Measurements from ENCODE around the gene NCF4. TPM values are rescaled to one million over a fixed set of nuclear protein-coding genes. Genes with fewer than 3 reads are reported as not detected.
A peak's percentile ranks its signal among the peaks of the same experiment; 100 is the strongest.

The NCF4 gene
- total and polyA plus RNA-seq, 5 experiments from 2014 or later = 0.39 to 3.1 (median 1.7) TPM; not detected in 1

GRCh38 chr22:36887162-36887561, 26.4 kb downstream of the NCF4 start:
- Mint-ChIP-seq H3K27ac (no peak overlapping the region), H3K4me3 (no peak overlapping the region), H3K4me1 (peaks cover 0 to 9% (median 4%) of the 10 kb centered on the region in 4 donors), H3K9me3 (peaks cover 0 to 19% (median 10%) of the 10 kb centered on the region in 9 donors), H3K36me3 (peaks cover 0 to 6% (median 6%) of the 10 kb centered on the region in 3 donors), H3K27me3 (peaks cover 0 to 25% (median 14%) of the 10 kb centered on the region in 5 donors)
- POLR2A ChIA-PET = no interaction called here
- ATAC-seq (no peak), DNase-seq (no peak)

- DNase-seq = no peak
- peaks cover 0 to 13% (median 9%) of the 10 kb centered on the region in 9 donors for H3K9me3 Mint-ChIP-seq
- ATAC-seq = no peak
- peak overlapping the region in 1 of 10 donors; percentile 66 for H3K27ac Mint-ChIP-seq
- H3K4me3 Mint-ChIP-seq = no peak overlapping the region
- H3K36me3 Mint-ChIP-seq = peaks cover 0 to 9% (median 6%) of the 10 kb centered on the region in 3 donors
- H3K4me1 Mint-ChIP-seq = peaks cover 0 to 6% (median 3%) of the 10 kb centered on the region in 4 donors
- H3K27me3 Mint-ChIP-seq = peaks cover 0 to 23% (median 11%) of the 10 kb centered on the region in 5 donors
- POLR2A ChIA-PET = no interaction called here
These were observed 30.8 kb downstream of the NCF4 start for GRCh38 chr22:36891646-36892045.

- no peak overlapping the region for H3K27ac Mint-ChIP-seq
- H3K9me3 Mint-ChIP-seq = peaks cover 0 to 16% (median 9%) of the 10 kb centered on the region in 9 donors
- H3K4me1 Mint-ChIP-seq = peaks cover 0 to 3% (median 2%) of the 10 kb centered on the region in 4 donors
- ATAC-seq (no peak), DNase-seq (no peak)
- H3K36me3 Mint-ChIP-seq = peaks cover 0 to 9% (median 6%) of the 10 kb centered on the region in 3 donors
- POLR2A ChIA-PET = no interaction called here
- H3K27me3 Mint-ChIP-seq = peaks cover 0 to 23% (median 9%) of the 10 kb centered on the region in 5 donors
- H3K4me3 Mint-ChIP-seq = no peak overlapping the region
These were observed 31.5 kb downstream of the NCF4 start for GRCh38 chr22:36892292-36892691.

GRCh38 chr22:36893262-36893661, 32.5 kb downstream of the NCF4 start:
- Mint-ChIP-seq H3K27me3 (peaks cover 0 to 17% (median 4%) of the 10 kb centered on the region in 5 donors), H3K4me1 (no peaks in the 10 kb centered on the region), H3K9me3 (peaks cover 0 to 16% (median 9%) of the 10 kb centered on the region in 9 donors), H3K27ac (no peak overlapping the region), H3K4me3 (no peak overlapping the region), H3K36me3 (peaks cover 0 to 9% (median 6%) of the 10 kb centered on the region in 3 donors)
- ATAC-seq = no peak
- DNase-seq = no peak
- POLR2A ChIA-PET = no interaction called here

- Mint-ChIP-seq H3K4me3 (no peak overlapping the region), H3K9me3 (peaks cover 0 to 16% (median 9%) of the 10 kb centered on the region in 9 donors), H3K36me3 (peaks cover 0 to 9% (median 6%) of the 10 kb centered on the region in 3 donors), H3K27ac (no peak overlapping the region), H3K4me1 (no peaks in the 10 kb centered on the region), H3K27me3 (peaks cover 0 to 25% (median 9%) of the 10 kb centered on the region in 5 donors)
- DNase-seq (no peak), ATAC-seq (no peak)
- POLR2A ChIA-PET = no interaction called here
These were observed 33.5 kb downstream of the NCF4 start for GRCh38 chr22:36894266-36894665.

- no peak for ATAC-seq
- Mint-ChIP-seq H3K9me3 (peaks cover 0 to 16% (median 9%) of the 10 kb centered on the region in 9 donors), H3K27me3 (peaks cover 3 to 55% (median 20%) of the 10 kb centered on the region in 5 donors), H3K4me1 (peaks cover 0 to 2% (median 0%) of the 10 kb centered on the region in 4 donors), H3K4me3 (no peak overlapping the region), H3K27ac (no peak overlapping the region), H3K36me3 (peaks cover 0 to 9% (median 6%) of the 10 kb centered on the region in 3 donors)
- DNase-seq = no peak
- POLR2A ChIA-PET = no interaction called here
These were observed 36.8 kb downstream of the NCF4 start for GRCh38 chr22:36897611-36898010.

GRCh38 chr22:36898690-36899089, 37.9 kb downstream of the NCF4 start:
- H3K9me3 Mint-ChIP-seq = peaks cover 0 to 16% (median 9%) of the 10 kb centered on the region in 9 donors
- peak overlapping the region in 1 of 10 donors; percentile 38 for H3K4me3 Mint-ChIP-seq
- no peak for DNase-seq
- no peak overlapping the region for H3K27ac Mint-ChIP-seq
- H3K4me1 Mint-ChIP-seq = peaks cover 0 to 2% (median under 1%) of the 10 kb centered on the region in 4 donors
- POLR2A ChIA-PET = no interaction called here
- ATAC-seq = no peak
- H3K27me3 Mint-ChIP-seq = peaks cover 9 to 65% (median 25%) of the 10 kb centered on the region in 5 donors
- H3K36me3 Mint-ChIP-seq = peaks cover 0 to 9% (median 6%) of the 10 kb centered on the region in 3 donors

- POLR2A ChIA-PET = no interaction called here
- peaks cover 12 to 74% (median 28%) of the 10 kb centered on the region in 5 donors for H3K27me3 Mint-ChIP-seq
- peaks cover 0 to 9% (median 6%) of the 10 kb centered on the region in 3 donors for H3K36me3 Mint-ChIP-seq
These were observed 38.7 kb downstream of the NCF4 start for GRCh38 chr22:36899498-36899897.

GRCh38 chr22:36900225-36900624, 39.4 kb downstream of the NCF4 start:
- H3K27me3 Mint-ChIP-seq = peaks cover 15 to 81% (median 33%) of the 10 kb centered on the region in 5 donors
- no peak overlapping the region for H3K27ac Mint-ChIP-seq
- DNase-seq (no peak), ATAC-seq (no peak)
- peaks cover 0 to 2% (median under 1%) of the 10 kb centered on the region in 4 donors for H3K4me1 Mint-ChIP-seq
- H3K4me3 Mint-ChIP-seq = no peak overlapping the region
- POLR2A ChIA-PET = no interaction called here
- H3K9me3 Mint-ChIP-seq = peaks cover 0 to 13% (median 9%) of the 10 kb centered on the region in 9 donors
- H3K36me3 Mint-ChIP-seq = peaks cover 0 to 4% (median 3%) of the 10 kb centered on the region in 3 donors

More at GRCh38 chr22:36899498-36899897, 38.7 kb downstream of the NCF4 start:
- no peak overlapping the region for H3K27ac Mint-ChIP-seq
- ATAC-seq (no peak), DNase-seq (no peak)
- peaks cover 0 to 2% (median under 1%) of the 10 kb centered on the region in 4 donors for H3K4me1 Mint-ChIP-seq
- H3K4me3 Mint-ChIP-seq = no peak overlapping the region
- peaks cover 0 to 16% (median 9%) of the 10 kb centered on the region in 9 donors for H3K9me3 Mint-ChIP-seq

GRCh38 chr22:36900880-36901279, 40.1 kb downstream of the NCF4 start:
- ATAC-seq = no peak
- Mint-ChIP-seq H3K27ac (no peak overlapping the region), H3K27me3 (peaks cover 15 to 86% (median 36%) of the 10 kb centered on the region in 5 donors), H3K36me3 (no peaks in the 10 kb centered on the region), H3K9me3 (peaks cover 0 to 10% (median 4%) of the 10 kb centered on the region in 9 donors), H3K4me1 (peaks cover 0 to 2% (median under 1%) of the 10 kb centered on the region in 4 donors), H3K4me3 (no peak overlapping the region)
- POLR2A ChIA-PET = no interaction called here
- DNase-seq = no peak

GRCh38 chr22:36901411-36902142, 40.8 kb downstream of the NCF4 start:
- Mint-ChIP-seq H3K4me1 (peaks cover 0 to 2% (median under 1%) of the 10 kb centered on the region in 4 donors), H3K9me3 (peaks cover 0 to 6% (median 4%) of the 10 kb centered on the region in 9 donors), H3K36me3 (no peaks in the 10 kb centered on the region), H3K4me3 (no peak overlapping the region), H3K27me3 (peaks cover 15 to 79% (median 41%) of the 10 kb centered on the region in 5 donors), H3K27ac (peak overlapping the region in 2 of 10 donors; percentile 15 to 17)
- POLR2A ChIA-PET = no interaction called here
- no peak for DNase-seq
- ATAC-seq = no peak

GRCh38 chr22:36902143-36902926, 41.5 kb downstream of the NCF4 start:
- no peak for DNase-seq
- POLR2A ChIA-PET = no interaction called here
- no peak for ATAC-seq
- H3K36me3 Mint-ChIP-seq = no peaks in the 10 kb centered on the region
- H3K4me1 Mint-ChIP-seq = peaks cover 0 to 2% (median under 1%) of the 10 kb centered on the region in 4 donors
- no peak overlapping the region for H3K27ac Mint-ChIP-seq
- peaks cover 0 to 6% (median 0%) of the 10 kb centered on the region in 9 donors for H3K9me3 Mint-ChIP-seq
- peaks cover 17 to 75% (median 41%) of the 10 kb centered on the region in 5 donors for H3K27me3 Mint-ChIP-seq
- H3K4me3 Mint-ChIP-seq = no peak overlapping the region

Data from naive thymus-derived CD8-positive, alpha-beta T cell (primary cell).